ENCODE data around the gene TAF3. TPM values are rescaled to one million over a fixed set of nuclear protein-coding genes. Genes with fewer than 3 reads are reported as not detected.

The TAF3 gene
- total RNA-seq, 1 donor from 2014 or later: 12.6 TPM

GRCh38 chr10:7958442-7958841 lies 140.1 kb downstream of the TAF3 start:
- peaks cover 9% of the 10 kb centered on the region for H3K36me3 Mint-ChIP-seq (ENCODE audit: low read depth)
- no peaks in the 10 kb centered on the region for H3K27me3 Mint-ChIP-seq
- POLR2A ChIA-PET: no interaction called here
- H3K4me1 Mint-ChIP-seq: peaks cover 11% of the 10 kb centered on the region
- ATAC-seq (ENCODE audit: low read depth): no peak
- CTCF ChIA-PET: no interaction called here
- H3K27ac Mint-ChIP-seq: no peak overlapping the region
- intact Hi-C loops (cut with micrococcal nuclease): no loop called here
- H3K9me3 Mint-ChIP-seq: no peaks in the 10 kb centered on the region
- no peak overlapping the region for H3K4me3 Mint-ChIP-seq
- DNase-seq: no peak
- TF ChIP-seq, protein P1, sequence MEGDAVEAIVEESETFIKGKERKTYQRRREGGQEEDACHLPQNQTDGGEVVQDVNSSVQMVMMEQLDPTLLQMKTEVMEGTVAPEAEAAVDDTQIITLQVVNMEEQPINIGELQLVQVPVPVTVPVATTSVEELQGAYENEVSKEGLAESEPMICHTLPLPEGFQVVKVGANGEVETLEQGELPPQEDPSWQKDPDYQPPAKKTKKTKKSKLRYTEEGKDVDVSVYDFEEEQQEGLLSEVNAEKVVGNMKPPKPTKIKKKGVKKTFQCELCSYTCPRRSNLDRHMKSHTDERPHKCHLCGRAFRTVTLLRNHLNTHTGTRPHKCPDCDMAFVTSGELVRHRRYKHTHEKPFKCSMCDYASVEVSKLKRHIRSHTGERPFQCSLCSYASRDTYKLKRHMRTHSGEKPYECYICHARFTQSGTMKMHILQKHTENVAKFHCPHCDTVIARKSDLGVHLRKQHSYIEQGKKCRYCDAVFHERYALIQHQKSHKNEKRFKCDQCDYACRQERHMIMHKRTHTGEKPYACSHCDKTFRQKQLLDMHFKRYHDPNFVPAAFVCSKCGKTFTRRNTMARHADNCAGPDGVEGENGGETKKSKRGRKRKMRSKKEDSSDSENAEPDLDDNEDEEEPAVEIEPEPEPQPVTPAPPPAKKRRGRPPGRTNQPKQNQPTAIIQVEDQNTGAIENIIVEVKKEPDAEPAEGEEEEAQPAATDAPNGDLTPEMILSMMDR (IDR thresholded peaks at IDR 0.05): no peak

- no peak for DNase-seq
- CTCF ChIA-PET: no interaction called here
- TF ChIP-seq, protein P1 (IDR thresholded peaks at IDR 0.05): no peak
- Mint-ChIP-seq H3K27ac (no peak overlapping the region), H3K4me3 (no peak overlapping the region), H3K36me3 (ENCODE audit: low read depth) (peaks cover 24% of the 10 kb centered on the region), H3K9me3 (no peaks in the 10 kb centered on the region), H3K27me3 (no peaks in the 10 kb centered on the region), H3K4me1 (peaks cover 11% of the 10 kb centered on the region)
- no peak for ATAC-seq (ENCODE audit: low read depth)
- intact Hi-C loops (cut with micrococcal nuclease): no loop called here
- POLR2A ChIA-PET: no interaction called here
Observed at GRCh38 chr10:7960108-7960507, 141.8 kb downstream of the TAF3 start.

DNA sequence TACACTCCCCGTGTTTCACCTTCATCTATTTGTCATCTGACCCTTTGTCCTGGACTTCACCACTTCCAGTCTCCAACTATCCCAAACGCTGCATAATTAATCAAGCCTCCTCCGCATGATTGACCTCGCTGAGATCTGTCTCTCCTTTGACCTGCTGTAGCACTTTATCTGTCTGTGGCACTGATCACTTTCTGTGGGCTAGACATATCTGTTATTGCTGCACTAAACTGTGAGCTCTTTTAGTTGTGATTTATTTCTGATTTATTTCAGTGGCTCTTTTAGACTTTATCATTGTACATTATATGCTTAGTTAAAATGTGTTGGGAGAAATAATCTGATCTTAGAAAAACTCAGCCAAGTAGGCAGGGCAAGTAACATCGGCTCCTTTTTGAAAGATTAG lies 144.3 kb downstream of the TAF3 start:
- TF ChIP-seq, protein P1 (IDR thresholded peaks at IDR 0.05): no peak
- H3K4me1 Mint-ChIP-seq: peaks cover 2% of the 10 kb centered on the region
- no peaks in the 10 kb centered on the region for H3K9me3 Mint-ChIP-seq
- no peak overlapping the region for H3K4me3 Mint-ChIP-seq
- ATAC-seq (ENCODE audit: low read depth) (no peak), DNase-seq (no peak)
- no peak overlapping the region for H3K27ac Mint-ChIP-seq
- H3K36me3 Mint-ChIP-seq (ENCODE audit: low read depth): peaks cover 44% of the 10 kb centered on the region
- H3K27me3 Mint-ChIP-seq: no peaks in the 10 kb centered on the region
- CTCF ChIA-PET: no interaction called here
- intact Hi-C loops (cut with micrococcal nuclease): no loop called here
- POLR2A ChIA-PET: no interaction called here

DNA sequence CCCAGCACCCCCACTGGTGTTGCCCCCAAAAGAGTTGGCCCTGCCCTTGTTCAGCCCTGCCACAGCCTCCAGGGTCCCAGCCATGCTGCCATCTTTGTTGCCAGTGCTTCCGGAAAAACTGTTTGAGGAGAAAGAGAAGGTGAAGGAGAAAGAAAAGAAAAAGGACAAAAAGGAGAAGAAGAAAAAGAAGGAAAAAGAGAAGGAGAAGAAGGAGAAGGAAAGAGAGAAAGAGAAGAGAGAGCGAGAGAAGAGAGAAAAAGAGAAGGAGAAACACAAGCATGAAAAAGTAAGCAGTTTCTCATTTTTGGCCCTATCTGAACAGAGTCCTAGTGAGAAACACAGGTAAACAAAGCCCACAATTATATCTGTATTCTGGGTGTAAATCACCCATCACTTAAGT lies 147.2 kb downstream of the TAF3 start:
- H3K36me3 Mint-ChIP-seq (ENCODE audit: low read depth): peaks cover 49% of the 10 kb centered on the region
- no peak for ATAC-seq (ENCODE audit: low read depth)
- ChIA-PET POLR2A (no interaction called here), CTCF (no interaction called here)
- H3K27ac Mint-ChIP-seq: no peak overlapping the region
- H3K4me1 Mint-ChIP-seq: peaks cover 5% of the 10 kb centered on the region
- TF ChIP-seq, protein P1 (IDR thresholded peaks at IDR 0.05): no peak
- intact Hi-C loops (cut with micrococcal nuclease): no loop called here
- H3K27me3 Mint-ChIP-seq: no peaks in the 10 kb centered on the region
- H3K4me3 Mint-ChIP-seq: no peak overlapping the region
- DNase-seq: no peak
- no peaks in the 10 kb centered on the region for H3K9me3 Mint-ChIP-seq

GRCh38 chr10:7967035-7967434 lies 148.7 kb downstream of the TAF3 start:
- CTCF ChIA-PET: no interaction called here
- ATAC-seq (ENCODE audit: low read depth): no peak
- H3K9me3 Mint-ChIP-seq: no peaks in the 10 kb centered on the region
- no peak overlapping the region for H3K27ac Mint-ChIP-seq
- peaks cover 49% of the 10 kb centered on the region for H3K36me3 Mint-ChIP-seq (ENCODE audit: low read depth)
- H3K4me3 Mint-ChIP-seq: no peak overlapping the region
- no peaks in the 10 kb centered on the region for H3K27me3 Mint-ChIP-seq
- TF ChIP-seq, protein P1 (IDR thresholded peaks at IDR 0.05): no peak
- intact Hi-C loops (cut with micrococcal nuclease): no loop called here
- no peak for DNase-seq
- POLR2A ChIA-PET: no interaction called here
- H3K4me1 Mint-ChIP-seq: peaks cover 5% of the 10 kb centered on the region

All from activated B cell treated with CpG ODN at 0.5 μM for 24 hours (primary cell).